Lower lobe of right lung (tissue), 2 donors: ENCODE results near the gene CELF4. TPM values are rescaled to one million over a fixed set of nuclear protein-coding genes. Genes with fewer than 3 reads are reported as not detected.

Experiments used
- ATAC-seq, 2 donors: fragments of 200-7000 bp; cut with Tn5 transposase; one replicate each; pipeline ENCODE4 v1.9.1; 2020 to 2022; ENCODE audit warnings: mild to moderate bottlenecking in 2 of 2, moderate library complexity in 2 of 2
- DNase-seq: peaks from one replicate; pipeline ENCODE4 v3.0.0-alpha.2; 2020
- H3K27ac ChIP-seq: fragments of 200-600 bp; one replicate; pipeline ENCODE4 v1.8.0; 2022
- H3K27me3 ChIP-seq: fragments of 200-600 bp; one replicate; pipeline ENCODE4 v1.8.0; 2022; ENCODE audit warnings: low read depth
- H3K36me3 ChIP-seq: fragments of 200-600 bp; one replicate; pipeline ENCODE4 v1.8.0; 2022; ENCODE audit warnings: mild to moderate bottlenecking
- H3K4me1 ChIP-seq: fragments of 200-600 bp; one replicate; pipeline ENCODE4 v1.8.0; 2022
- H3K4me3 ChIP-seq: fragments of 200-600 bp; one replicate; pipeline ENCODE4 v1.8.0; 2022; ENCODE audit warnings: mild to moderate bottlenecking
- H3K9me3 ChIP-seq: fragments of 200-600 bp; one replicate; pipeline ENCODE4 v1.8.0; 2022
- CTCF ChIP-seq: fragments of 200-600 bp; IDR thresholded peaks from one replicate; pipeline ENCODE4 v1.8.0; 2022; ENCODE audit warnings: antibody characterized with exemption, mild to moderate bottlenecking
- intact Hi-C: fragments of 100-400 bp; cut with DNase I; formaldehyde crosslinking; loops from one replicate; pipeline ENCODE4 v1.11.0; 2022
- total RNA-seq: library from RNA; stranded (reverse); fragmentation: NEBNext Ultra II Directional; extraction: Animal tissue kit (Norgen Biotek cat#: 25700); gene quantifications from one replicate; pipeline ENCODE4 v1.2.1, GENCODE V29; 2021
- donor health status: DM: no; HTN: yes; CAD: no; lungs with severe emphysema.

The CELF4 gene
- total RNA-seq, 1 donor from 2014 or later, result 0.38 TPM

DNA sequence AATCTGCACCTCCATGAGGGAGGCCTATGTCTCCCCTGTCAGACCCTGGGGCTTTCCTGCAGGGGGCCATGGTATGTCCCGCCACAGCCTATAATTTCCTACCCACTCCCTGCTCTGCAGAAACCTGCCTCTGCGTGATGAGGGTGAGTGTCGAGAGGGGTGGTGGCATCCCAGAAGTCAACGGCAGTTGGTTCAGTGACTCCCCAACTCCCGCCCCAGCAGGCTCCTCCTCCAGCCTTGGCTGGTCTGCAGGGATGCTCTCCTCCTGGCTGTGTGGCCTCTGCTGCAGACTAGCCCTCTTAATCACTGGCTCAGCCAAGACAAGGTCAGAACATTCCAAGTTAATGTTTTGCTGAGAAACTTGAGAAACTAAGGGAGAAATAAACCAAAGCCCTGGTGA, 13.3 kb downstream of the CELF4 start:
- no peaks in the 10 kb centered on the region for H3K36me3 ChIP-seq
- H3K27ac ChIP-seq, result no peak overlapping the region
- TF ChIP-seq CTCF, result no peak
- ATAC-seq (no peak), DNase-seq (no peak)
- H3K9me3 ChIP-seq, result no peaks in the 10 kb centered on the region
- intact Hi-C loops, result no loop called here
- peaks cover 9% of the 10 kb centered on the region for H3K27me3 ChIP-seq
- no peaks in the 10 kb centered on the region for H3K4me1 ChIP-seq
- H3K4me3 ChIP-seq, result no peak overlapping the region

DNA sequence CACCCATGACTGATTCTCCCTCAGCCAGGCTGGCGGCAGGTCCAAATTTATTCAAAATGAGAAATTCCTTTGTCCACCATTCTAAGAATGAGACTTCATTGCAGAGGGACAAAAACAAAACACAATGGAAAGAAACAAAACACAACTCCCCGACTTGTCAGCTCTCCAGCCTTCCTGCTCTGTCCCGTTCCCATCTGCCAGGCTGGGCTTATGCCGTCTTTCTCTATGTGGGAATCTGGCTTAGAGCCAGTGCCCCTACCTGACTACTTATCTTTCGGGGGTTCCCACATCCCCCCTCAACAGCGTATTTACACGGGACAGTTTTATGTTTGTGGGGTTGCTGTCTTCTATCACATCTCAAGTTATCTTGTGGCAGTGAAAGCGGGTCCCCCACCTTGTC, 13.8 kb downstream of the CELF4 start:
- ATAC-seq, result no peak
- no peak overlapping the region for H3K27ac ChIP-seq
- intact Hi-C loops, result no loop called here
- no peaks in the 10 kb centered on the region for H3K9me3 ChIP-seq
- no peak for DNase-seq
- peaks cover 9% of the 10 kb centered on the region for H3K27me3 ChIP-seq
- H3K4me1 ChIP-seq, result no peaks in the 10 kb centered on the region
- no peak overlapping the region for H3K4me3 ChIP-seq
- TF ChIP-seq CTCF, result no peak
- H3K36me3 ChIP-seq, result no peaks in the 10 kb centered on the region

- no peak for TF ChIP-seq CTCF
- Histone ChIP-seq H3K36me3 (no peaks in the 10 kb centered on the region), H3K4me1 (no peaks in the 10 kb centered on the region), H3K27ac (no peak overlapping the region), H3K27me3 (peaks cover 9% of the 10 kb centered on the region), H3K4me3 (no peak overlapping the region), H3K9me3 (no peaks in the 10 kb centered on the region)
- no peak for DNase-seq
- no peak for ATAC-seq
- intact Hi-C loops, result no loop called here
Observed at GRCh38 chr18:37551249-37551648, 14.3 kb downstream of the CELF4 start.

DNA sequence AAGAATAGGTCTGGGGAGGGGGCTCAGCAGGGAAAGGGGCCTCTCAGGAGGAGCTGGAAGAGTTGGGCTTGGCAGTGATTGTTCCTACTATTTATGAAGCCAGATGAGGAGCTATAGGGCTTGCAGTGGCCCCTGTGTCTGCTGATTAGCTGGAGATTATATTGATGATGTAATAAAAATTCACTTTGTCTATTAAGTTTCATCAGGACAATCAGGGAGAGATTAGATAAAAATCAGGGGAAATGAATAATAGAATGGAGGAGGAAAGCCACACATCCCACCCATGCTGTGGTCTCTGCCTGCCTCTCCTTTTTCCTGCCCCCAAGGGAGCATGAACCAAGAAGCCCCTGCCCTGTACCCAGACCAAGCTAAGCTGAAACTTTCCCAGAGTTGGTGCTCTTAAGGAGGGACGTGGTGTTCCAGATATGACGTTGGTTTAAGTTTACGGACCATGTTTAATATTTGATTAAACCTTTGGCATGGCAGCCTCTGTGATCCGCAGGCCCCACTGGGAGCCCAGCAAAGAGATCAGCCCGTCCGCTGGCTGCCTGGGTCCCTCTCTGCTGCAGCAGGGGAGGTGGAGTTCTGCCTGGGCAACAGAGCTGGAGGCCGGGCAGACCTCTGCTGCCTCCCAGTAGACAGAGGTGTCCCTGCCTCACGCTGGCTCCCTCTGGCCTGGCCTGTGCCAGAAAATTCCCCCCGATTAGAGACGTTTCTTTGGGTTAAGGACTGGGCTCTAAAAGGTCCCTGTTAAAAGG, 15.3 kb downstream of the CELF4 start:
- DNase-seq (no peak), ATAC-seq (no peak)
- Histone ChIP-seq H3K9me3 (no peaks in the 10 kb centered on the region), H3K27ac (no peak overlapping the region), H3K4me3 (no peak overlapping the region), H3K36me3 (no peaks in the 10 kb centered on the region), H3K27me3 (peaks cover 9% of the 10 kb centered on the region), H3K4me1 (no peaks in the 10 kb centered on the region)
- TF ChIP-seq CTCF, result no peak
- intact Hi-C loops, result no loop called here

DNA sequence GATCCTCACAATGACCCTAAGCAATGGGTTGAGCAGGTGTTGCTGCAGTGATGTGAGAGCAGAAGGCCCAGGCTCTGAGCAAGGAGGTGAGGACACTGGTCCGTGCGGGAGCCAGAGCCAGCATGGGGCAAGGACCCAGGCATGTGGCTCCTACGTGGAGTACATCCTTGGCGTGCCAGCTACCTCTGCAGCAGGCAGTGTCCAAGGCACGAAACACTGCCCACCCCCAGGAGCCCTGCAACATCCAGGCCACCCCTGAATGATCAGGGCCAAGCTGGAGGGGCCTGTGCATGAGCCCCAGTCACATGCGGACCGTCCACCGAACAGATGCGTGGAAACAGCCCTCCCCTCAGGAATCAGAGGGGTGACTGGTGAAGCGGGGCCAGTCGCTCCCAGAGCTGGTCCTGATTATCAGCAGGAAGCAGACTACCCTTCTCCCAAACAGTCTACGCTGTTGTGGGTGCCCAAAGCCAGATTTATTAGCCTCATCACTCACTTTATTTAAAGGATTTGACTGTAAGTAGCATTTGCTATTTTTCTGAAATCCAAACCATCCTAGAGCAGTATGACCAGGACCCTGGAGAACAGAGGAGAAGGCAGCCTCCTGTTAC, 16.8 kb downstream of the CELF4 start:
- intact Hi-C loops, result no loop called here
- H3K9me3 ChIP-seq, result no peaks in the 10 kb centered on the region
- no peak for DNase-seq
- peaks cover 4% of the 10 kb centered on the region for H3K27me3 ChIP-seq
- H3K4me3 ChIP-seq, result no peak overlapping the region
- no peak overlapping the region for H3K27ac ChIP-seq
- ATAC-seq, result no peak
- TF ChIP-seq CTCF, result no peak
- H3K4me1 ChIP-seq, result no peaks in the 10 kb centered on the region
- no peaks in the 10 kb centered on the region for H3K36me3 ChIP-seq
